GM12878 (cell line): Measurements from ENCODE around the gene OPTC. TPM values are rescaled to one million over a fixed set of nuclear protein-coding genes. Genes with fewer than 3 reads are reported as not detected.

Experiments
- E2F4 ChIP-seq: IDR thresholded peaks from 2 replicates; pipeline ENCODE4 v1.6.1; 2012; ENCODE audit warnings: low read depth, low read length, improper control_type of control experiment
- E2F8 ChIP-seq: fragments of 450-650 bp; IDR thresholded peaks from 2 replicates; pipeline ENCODE4 v1.6.1; 2018; ENCODE audit warnings: mild to moderate bottlenecking, low read depth, moderate library complexity; ENCODE audit not compliant: partially characterized antibody
- ETV6 ChIP-seq, 2 experiments: fragments of 450-650 bp in 1 of 2; IDR thresholded peaks in 1 of 2; conservative IDR thresholded peaks in 1 of 2; 2 replicates each; pipeline ENCODE4 v1.6.1; 2014; ENCODE audit warnings: antibody characterized with exemption in 1 of 2, borderline replicate concordance in 1 of 2, low read depth in 1 of 2, mild to moderate bottlenecking in 1 of 2, moderate library complexity in 1 of 2
- EZH2 ChIP-seq: IDR thresholded peaks from 2 replicates; pipeline ENCODE4 v1.6.1; 2012; ENCODE audit warnings: low read depth, mild to moderate bottlenecking, control low read depth, inconsistent platforms, low read length, borderline replicate concordance; ENCODE audit not compliant: control insufficient read depth
- NFXL1 ChIP-seq: fragments of 450-650 bp; IDR thresholded peaks from 2 replicates; pipeline ENCODE4 v1.6.1; 2017; ENCODE audit warnings: antibody characterized with exemption, mild to moderate bottlenecking, borderline replicate concordance
- NFYA ChIP-seq: IDR thresholded peaks from 2 replicates; pipeline ENCODE4 v1.6.1; 2011; ENCODE audit warnings: low read depth, mild to moderate bottlenecking, low read length, improper control_type of control experiment, borderline replicate concordance
- NKRF ChIP-seq: fragments of 450-650 bp; conservative IDR thresholded peaks from 2 replicates; pipeline ENCODE4 v1.6.1; 2017; ENCODE audit warnings: mild to moderate bottlenecking, moderate library complexity
- NR2C2 ChIP-seq: IDR thresholded peaks from 2 replicates; pipeline ENCODE4 v1.6.1; 2011; ENCODE audit warnings: borderline replicate concordance, low read depth; ENCODE audit not compliant: control insufficient read depth, insufficient read length
- RFX5 ChIP-seq: IDR thresholded peaks from 2 replicates; pipeline ENCODE4 v1.6.1; 2011; ENCODE audit warnings: low read depth, low read length, improper control_type of control experiment
- SRF ChIP-seq, 2 experiments: IDR thresholded peaks; 2 replicates each; pipeline ENCODE4 v1.6.1; 2011; ENCODE audit warnings: low read depth in 2 of 2, low read length in 2 of 2, mild to moderate bottlenecking in 1 of 2, moderate library complexity in 1 of 2
- TCF3 ChIP-seq: IDR thresholded peaks from 2 replicates; pipeline ENCODE4 v1.6.1; 2012; ENCODE audit warnings: low read depth, mild to moderate bottlenecking, low read length, borderline replicate concordance; ENCODE audit not compliant: insufficient read depth
- polyA plus RNA-seq, 11 experiments: library from polyadenylated mRNA; depleted of rRNA in 4 of 11; unstranded in 6 of 11; stranded (reverse) in 5 of 11; fragments of >200 nt; fragmentation: Nextera tagmentation in 4 of 11; fragmentation: Illumina TruSeq in 1 of 11; extraction: Ambion mirVana in 4 of 11; extraction: Trizol in 1 of 11; gene quantifications; 1 replicate in 1 of 11; 2 replicates in 10 of 11; pipeline versions ENCODE4 v1.2.1 to v1.2.3, GENCODE V29; 2011 to 2016; ENCODE audit warnings: inconsistent platforms in 2 of 11, missing spikeins in 2 of 11, low read depth in 1 of 11
- total RNA-seq, 4 experiments: library from RNA; depleted of rRNA in 3 of 4; stranded (reverse); fragments of >200 nt in 3 of 4; fragmentation: Illumina TruSeq in 1 of 4; extraction: Trizol in 1 of 4; gene quantifications; 2 replicates each; pipeline versions ENCODE4 v1.2.1 to v1.2.3, GENCODE V29; 2013 to 2021

The OPTC gene
- total and polyA plus RNA-seq, 10 of the 15 experiments (the other 5 are each of a cell fraction or from before 2014, with no cell fraction given): not detected

GRCh38 chr1:203518541-203518940 is 24.6 kb downstream of the OPTC start (continued):
- no peak for TF ChIP-seq E2F8
- TF ChIP-seq E2F4: no peak
- TF ChIP-seq NFXL1: no peak
- TF ChIP-seq TCF3: no peak
- no peak for TF ChIP-seq NFYA
- TF ChIP-seq SRF (IDR thresholded peaks at IDR 0.05; ENCODE audit: low read depth in 2 of 2, low read length in 2 of 2): no peak
- no peak for TF ChIP-seq NKRF
- no peak for TF ChIP-seq RFX5
- TF ChIP-seq NR2C2: no peak
- TF ChIP-seq EZH2: no peak
- no peak for TF ChIP-seq ETV6 (conservative IDR thresholded peaks at IDR 0.05 in 1 of 2, IDR thresholded peaks at IDR 0.05 in 1 of 2; ENCODE audit: borderline replicate concordance in 1 of 2, low read depth in 1 of 2)
- TF ChIP-seq, all 136 proteins: peak for 0
